H9 (cell line): Measurements from ENCODE around the gene WFDC5. TPM values are rescaled to one million over a fixed set of nuclear protein-coding genes. Genes with fewer than 3 reads are reported as not detected.

Experiments used
- DNase-seq: peaks from one replicate; pipeline ENCODE4 v3.0.0-alpha.2; 2017
- H2AFZ ChIP-seq: one replicate; pipeline ENCODE4 v1.6.1; 2013; ENCODE audit warnings: mild to moderate bottlenecking, low read length, control low read depth, moderate library complexity
- H2AK5ac ChIP-seq: 2 replicates; pipeline ENCODE4 v1.6.1; 2013; ENCODE audit warnings: low read length, control low read depth, mixed read lengths; ENCODE audit not compliant: insufficient read length
- H2BK120ac ChIP-seq: one replicate; pipeline ENCODE4 v1.6.1; 2013; ENCODE audit warnings: low read depth, mild to moderate bottlenecking, low read length, control low read depth, inconsistent platforms; ENCODE audit not compliant: poor library complexity, severe bottlenecking
- H2BK12ac ChIP-seq: 2 replicates; pipeline ENCODE4 v1.6.1; 2013; ENCODE audit warnings: low read length, control low read depth, mixed read lengths, low read depth; ENCODE audit not compliant: insufficient read length
- H2BK15ac ChIP-seq: 2 replicates; pipeline ENCODE4 v1.6.1; 2013; ENCODE audit warnings: low read depth, low read length, control low read depth
- H2BK20ac ChIP-seq: one replicate; pipeline ENCODE4 v1.6.1; 2013; ENCODE audit warnings: low read depth, mild to moderate bottlenecking, low read length, control low read depth, inconsistent platforms; ENCODE audit not compliant: poor library complexity, severe bottlenecking
- H2BK5ac ChIP-seq: 2 replicates; pipeline ENCODE4 v1.6.1; 2013; ENCODE audit warnings: low read length, control low read depth, mixed read lengths; ENCODE audit not compliant: insufficient read length
- H3K14ac ChIP-seq: 2 replicates; pipeline ENCODE4 v1.6.1; 2013; ENCODE audit warnings: low read length, control low read depth; ENCODE audit not compliant: insufficient read depth
- H3K18ac ChIP-seq: 2 replicates; pipeline ENCODE4 v1.6.1; 2013; ENCODE audit warnings: low read depth, mild to moderate bottlenecking, mixed read lengths, low read length, control low read depth; ENCODE audit not compliant: insufficient read length
- H3K23ac ChIP-seq: 2 replicates; pipeline ENCODE4 v1.6.1; 2013; ENCODE audit warnings: low read length, control low read depth, mixed read lengths, low read depth; ENCODE audit not compliant: insufficient read length
- H3K23me2 ChIP-seq: 2 replicates; pipeline ENCODE4 v1.6.1; 2013; ENCODE audit warnings: low read depth, mild to moderate bottlenecking, mixed read lengths, low read length, control low read depth; ENCODE audit not compliant: insufficient read length, poor library complexity, severe bottlenecking
- H3K27ac ChIP-seq: 2 replicates; pipeline ENCODE4 v1.5.1; 2013; ENCODE audit warnings: low read length, control low read depth, mixed read lengths, low read depth; ENCODE audit not compliant: insufficient read length
- H3K27me3 ChIP-seq: 2 replicates; pipeline ENCODE4 v1.6.1; 2013; ENCODE audit warnings: low read length, control low read depth, inconsistent platforms; ENCODE audit not compliant: insufficient read depth
- H3K4ac ChIP-seq: 2 replicates; pipeline ENCODE4 v1.6.1; 2013; ENCODE audit warnings: low read depth, mild to moderate bottlenecking, control low read depth, inconsistent platforms, low read length, moderate library complexity
- H3K4me1 ChIP-seq: 2 replicates; pipeline ENCODE4 v1.6.1; 2013; ENCODE audit warnings: low read length, control low read depth, inconsistent platforms; ENCODE audit not compliant: insufficient read depth
- H3K4me2 ChIP-seq: 2 replicates; pipeline ENCODE4 v1.6.1; 2013; ENCODE audit warnings: low read length, control low read depth, mixed read lengths; ENCODE audit not compliant: insufficient read length, insufficient read depth
- H3K56ac ChIP-seq: 2 replicates; pipeline ENCODE4 v1.6.1; 2013; ENCODE audit warnings: low read depth, mild to moderate bottlenecking, mixed read lengths, low read length, control low read depth; ENCODE audit not compliant: insufficient read length
- H3K79me1 ChIP-seq: 2 replicates; pipeline ENCODE4 v1.6.1; 2013; ENCODE audit warnings: low read depth, mild to moderate bottlenecking, moderate library complexity, low read length, control low read depth, inconsistent platforms; ENCODE audit not compliant: insufficient read depth, poor library complexity, severe bottlenecking
- H3K79me2 ChIP-seq: 2 replicates; pipeline ENCODE4 v1.6.1; 2013; ENCODE audit warnings: low read length, control low read depth, inconsistent platforms; ENCODE audit not compliant: insufficient read depth
- H3K9ac ChIP-seq: 2 replicates; pipeline ENCODE4 v1.6.1; 2013; ENCODE audit warnings: low read length, control low read depth, mixed read lengths; ENCODE audit not compliant: insufficient read length; ENCODE audit errors: extremely low read depth
- H3K9me3 ChIP-seq: one replicate; pipeline ENCODE4 v1.6.1; 2013; ENCODE audit warnings: low read depth, low read length, inconsistent platforms; ENCODE audit not compliant: control insufficient read depth
- H3T11ph ChIP-seq: one replicate; pipeline ENCODE4 v1.6.1; 2013; ENCODE audit warnings: mild to moderate bottlenecking, low read length, control low read depth, inconsistent platforms
- H4K20me1 ChIP-seq: one replicate; pipeline ENCODE4 v1.6.1; 2013; ENCODE audit not compliant: control insufficient read depth, insufficient read length, insufficient read depth
- H4K5ac ChIP-seq: 2 replicates; pipeline ENCODE4 v1.6.1; 2013; ENCODE audit warnings: low read depth, mild to moderate bottlenecking, mixed read lengths, low read length, control low read depth; ENCODE audit not compliant: insufficient read length
- H4K8ac ChIP-seq: replicated peaks from 2 replicates; pipeline ENCODE4 v1.6.1; 2013; ENCODE audit warnings: low read length, control low read depth, mixed read lengths, low read depth; ENCODE audit not compliant: insufficient read length
- H4K91ac ChIP-seq: 2 replicates; pipeline ENCODE4 v1.6.1; 2013; ENCODE audit warnings: low read depth, mild to moderate bottlenecking, moderate library complexity, mixed read lengths, low read length, control low read depth; ENCODE audit not compliant: insufficient read length
- H3K27ac Mint-ChIP-seq, 3 experiments: 2 replicates in 2 of 3; 3 replicates in 1 of 3; pipeline ENCODE4 v1.8.0; 2020 to 2021; ENCODE audit warnings: mixed read lengths in 3 of 3, mild to moderate bottlenecking in 1 of 3, moderate library complexity in 1 of 3
- H3K27me3 Mint-ChIP-seq: 2 replicates; pipeline ENCODE4 v1.8.0; 2021; ENCODE audit warnings: low read depth, mild to moderate bottlenecking, moderate library complexity, mixed read lengths
- H3K36me3 Mint-ChIP-seq, 3 experiments: 2 replicates in 2 of 3; 3 replicates in 1 of 3; pipeline ENCODE4 v1.8.0; 2020 to 2021; ENCODE audit warnings: low read depth in 3 of 3, mixed read lengths in 3 of 3; ENCODE audit not compliant: insufficient read depth in 1 of 3
- H3K4me1 Mint-ChIP-seq, 2 experiments: 2 replicates each; pipeline ENCODE4 v1.8.0; 2020; ENCODE audit warnings: mixed read lengths in 2 of 2
- H3K4me3 Mint-ChIP-seq, 2 experiments: 2 replicates in 1 of 2; 3 replicates in 1 of 2; pipeline ENCODE4 v1.8.0; 2020 to 2021; ENCODE audit warnings: mild to moderate bottlenecking in 2 of 2, mixed read lengths in 2 of 2, moderate library complexity in 1 of 2
- H3K9me3 Mint-ChIP-seq, 2 experiments: 2 replicates in 1 of 2; 3 replicates in 1 of 2; pipeline ENCODE4 v1.8.0; 2020; ENCODE audit warnings: mild to moderate bottlenecking in 2 of 2, mixed read lengths in 2 of 2, moderate library complexity in 1 of 2
- WGBS: extraction: QIAGEN DNeasy Blood & Tissue Kit; methylation state at CpG from one replicate; pipeline ENCODE4 v1.1.7; 2013; ENCODE audit warnings: missing lambda C conversion rate, low lambda C conversion rate, mixed read lengths; ENCODE audit not compliant: insufficient read length; ENCODE audit errors: extremely low coverage; 5-methylcytosine and 5-hydroxymethylcytosine counted together
- total RNA-seq: library from RNA; stranded (reverse); gene quantifications from 2 replicates; pipeline ENCODE4 v1.2.1, GENCODE V29; 2021
- TF ChIP-seq, protein P1 (sequence below): fragments of 200-600 bp; sonication (generic); conservative IDR thresholded peaks from 3 replicates; pipeline ENCODE4 v1.8.0; 2021; ENCODE audit warnings: antibody characterized with exemption, mild to moderate bottlenecking

WFDC5 gene
- total RNA-seq, 1 experiment from 2014 or later: not detected

DNA sequence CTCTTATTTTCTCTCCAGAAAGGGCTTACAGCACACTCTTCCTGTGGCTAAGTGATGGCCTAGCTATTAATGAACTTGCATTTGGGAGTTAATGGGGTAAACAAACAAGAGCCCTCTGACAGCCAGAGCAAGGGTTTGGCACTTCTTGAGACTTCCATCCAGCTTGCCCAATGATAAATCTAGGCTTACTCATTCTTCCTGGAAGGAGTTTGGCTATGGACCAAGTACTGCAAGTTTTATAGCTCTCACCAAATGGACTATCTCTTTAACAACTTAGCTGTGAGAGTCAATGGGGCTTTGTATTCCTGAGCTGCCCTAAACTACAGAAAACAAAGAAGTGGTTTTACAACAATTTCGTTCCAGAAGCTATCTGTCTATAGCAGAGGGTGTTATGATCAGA lies 43.0 kb upstream of the WFDC5 start:
- no peaks in the 10 kb centered on the region for H3K79me1 ChIP-seq
- no peaks in the 10 kb centered on the region for H3K27me3 ChIP-seq
- H2BK5ac ChIP-seq: no peak overlapping the region
- no peak overlapping the region for H3K18ac ChIP-seq
- no peaks in the 10 kb centered on the region for H3K9me3 ChIP-seq
- no peak overlapping the region for H3K4me3 Mint-ChIP-seq
- no CpG with 5 or more reads among the region's 1 CpG for WGBS
- H4K91ac ChIP-seq: no peak overlapping the region
- H3K4me1 Mint-ChIP-seq: no peaks in the 10 kb centered on the region
- no peak overlapping the region for H3K4me2 ChIP-seq
- H2BK12ac ChIP-seq: no peak overlapping the region
- no peak overlapping the region for H3T11ph ChIP-seq
- H3K36me3 Mint-ChIP-seq: no peaks in the 10 kb centered on the region; a peak in 1 of 7 replicates
- no peaks in the 10 kb centered on the region for H4K20me1 ChIP-seq
- no peak for DNase-seq
- H2BK15ac ChIP-seq: no peak overlapping the region
- TF ChIP-seq, protein P1, sequence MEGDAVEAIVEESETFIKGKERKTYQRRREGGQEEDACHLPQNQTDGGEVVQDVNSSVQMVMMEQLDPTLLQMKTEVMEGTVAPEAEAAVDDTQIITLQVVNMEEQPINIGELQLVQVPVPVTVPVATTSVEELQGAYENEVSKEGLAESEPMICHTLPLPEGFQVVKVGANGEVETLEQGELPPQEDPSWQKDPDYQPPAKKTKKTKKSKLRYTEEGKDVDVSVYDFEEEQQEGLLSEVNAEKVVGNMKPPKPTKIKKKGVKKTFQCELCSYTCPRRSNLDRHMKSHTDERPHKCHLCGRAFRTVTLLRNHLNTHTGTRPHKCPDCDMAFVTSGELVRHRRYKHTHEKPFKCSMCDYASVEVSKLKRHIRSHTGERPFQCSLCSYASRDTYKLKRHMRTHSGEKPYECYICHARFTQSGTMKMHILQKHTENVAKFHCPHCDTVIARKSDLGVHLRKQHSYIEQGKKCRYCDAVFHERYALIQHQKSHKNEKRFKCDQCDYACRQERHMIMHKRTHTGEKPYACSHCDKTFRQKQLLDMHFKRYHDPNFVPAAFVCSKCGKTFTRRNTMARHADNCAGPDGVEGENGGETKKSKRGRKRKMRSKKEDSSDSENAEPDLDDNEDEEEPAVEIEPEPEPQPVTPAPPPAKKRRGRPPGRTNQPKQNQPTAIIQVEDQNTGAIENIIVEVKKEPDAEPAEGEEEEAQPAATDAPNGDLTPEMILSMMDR: no peak
- no peak overlapping the region for H4K8ac ChIP-seq
- no peaks in the 10 kb centered on the region for H3K23me2 ChIP-seq
- no peak overlapping the region for H3K23ac ChIP-seq
- H3K9ac ChIP-seq: no peak overlapping the region
- no peak overlapping the region for H3K4ac ChIP-seq
- H4K5ac ChIP-seq: no peak overlapping the region
- H3K27ac Mint-ChIP-seq: no peak overlapping the region
- peaks cover 16 to 30% of the 10 kb centered on the region in 2 experiments for H3K9me3 Mint-ChIP-seq
- H3K79me2 ChIP-seq: no peaks in the 10 kb centered on the region
- H3K4me1 ChIP-seq: no peaks in the 10 kb centered on the region
- no peak overlapping the region for H3K27ac ChIP-seq
- H3K56ac ChIP-seq: no peak overlapping the region
- H3K14ac ChIP-seq: no peak overlapping the region
- no peak overlapping the region for H2BK120ac ChIP-seq
- H3K27me3 Mint-ChIP-seq: peaks cover 7% of the 10 kb centered on the region
- no peak overlapping the region for H2AK5ac ChIP-seq
- no peak overlapping the region for H2BK20ac ChIP-seq
- no peak overlapping the region for H2AFZ ChIP-seq
